ENCODE measurements around the gene PGAP1.
"Not testable (repeated sequence)": the region's sequence is repeated elsewhere in the genome, so short reads cannot be mapped to it uniquely, and the experiment has no call there.

PGAP1 gene

DNA sequence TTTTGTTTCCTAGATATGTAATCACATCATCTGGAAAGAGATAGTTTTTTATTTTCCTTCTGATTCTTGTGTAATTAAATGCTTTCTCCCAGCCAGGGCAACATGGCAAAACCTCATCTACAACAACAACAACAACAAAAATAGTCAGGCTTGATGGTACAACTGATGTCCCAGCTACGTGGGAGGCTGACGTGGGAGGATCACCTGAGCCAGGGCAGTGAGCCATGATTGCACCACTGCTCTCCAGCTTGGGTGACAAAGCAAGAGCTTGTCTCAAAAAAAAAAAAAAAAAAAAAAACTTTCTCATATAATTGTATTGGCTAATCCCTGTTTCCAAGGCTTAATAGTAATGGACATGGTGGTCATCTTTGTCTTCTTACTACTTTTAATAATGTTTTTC lies 26.4 kb upstream of the PGAP1 start:
- DNase-seq, result no peak
- in situ Hi-C loops (cut with MboI; ENCODE audit: low pct_unique_long_range_greater_than_20kb, low sequenced_read_pairs), result no loop called here

DNA sequence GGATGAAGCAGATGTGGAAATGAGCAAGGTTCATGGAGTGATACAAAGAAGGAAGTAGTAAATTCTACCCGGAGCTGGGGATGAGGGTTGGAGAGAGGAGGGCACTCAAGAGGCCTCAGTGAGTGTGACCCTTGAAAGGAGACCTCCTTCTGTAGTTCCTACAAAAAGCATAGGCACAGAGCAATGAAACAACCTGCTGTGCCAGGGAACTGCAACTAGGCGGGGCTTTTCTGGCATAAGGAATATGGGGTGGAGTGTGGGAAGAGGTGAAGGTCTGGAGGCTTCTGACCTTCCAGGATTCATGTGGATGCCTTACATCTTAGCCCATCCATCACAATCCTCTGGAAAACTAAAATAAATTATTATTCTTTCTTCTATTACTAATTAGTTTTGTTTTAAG lies 25.5 kb upstream of the PGAP1 start:
- no peak for DNase-seq
- in situ Hi-C loops (cut with MboI; ENCODE audit: low pct_unique_long_range_greater_than_20kb, low sequenced_read_pairs), result no loop called here

DNA sequence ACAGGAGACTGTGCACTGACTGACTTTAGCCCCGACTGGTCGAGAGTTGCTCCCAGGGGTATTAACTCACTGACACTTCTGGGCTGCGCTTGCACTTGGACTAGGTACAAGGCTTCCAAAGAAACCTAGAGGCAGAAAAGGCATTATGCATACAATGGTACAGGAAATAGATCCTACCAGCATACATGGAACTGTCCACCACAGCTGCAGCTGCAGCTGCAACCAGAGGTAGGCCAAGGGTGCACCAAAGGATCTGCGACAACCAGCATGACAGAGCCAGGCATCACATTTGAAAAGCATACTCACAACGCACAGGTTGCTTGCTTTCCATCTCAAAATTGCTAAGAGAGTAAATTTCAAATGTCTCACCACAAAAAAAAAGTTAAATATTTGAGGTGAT lies 22.6 kb upstream of the PGAP1 start:
- no peak for DNase-seq
- in situ Hi-C loops (cut with MboI; ENCODE audit: low pct_unique_long_range_greater_than_20kb, low sequenced_read_pairs), result no loop called here

DNA sequence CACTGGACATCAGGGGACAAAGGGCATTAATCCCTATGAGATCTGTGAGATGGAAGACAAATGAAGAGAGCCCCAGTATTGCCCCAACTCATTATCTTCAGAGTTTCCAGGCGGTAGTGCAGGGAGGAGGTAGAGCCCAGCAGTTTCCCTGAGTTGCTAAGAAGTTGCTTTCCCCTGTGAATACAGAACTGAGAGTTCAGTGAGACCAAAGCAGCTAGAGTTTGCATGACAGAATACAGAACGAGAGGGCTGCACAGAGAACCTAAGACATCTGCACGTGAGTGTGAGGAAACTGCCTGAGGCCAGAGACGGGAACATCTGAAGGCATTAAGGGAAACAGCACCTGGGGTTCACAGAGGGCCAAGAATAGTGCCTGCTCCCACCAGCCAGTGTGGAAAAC lies 18.1 kb upstream of the PGAP1 start:
- in situ Hi-C loops (cut with MboI; ENCODE audit: low pct_unique_long_range_greater_than_20kb, low sequenced_read_pairs), result no loop called here
- DNase-seq, result no peak

DNA sequence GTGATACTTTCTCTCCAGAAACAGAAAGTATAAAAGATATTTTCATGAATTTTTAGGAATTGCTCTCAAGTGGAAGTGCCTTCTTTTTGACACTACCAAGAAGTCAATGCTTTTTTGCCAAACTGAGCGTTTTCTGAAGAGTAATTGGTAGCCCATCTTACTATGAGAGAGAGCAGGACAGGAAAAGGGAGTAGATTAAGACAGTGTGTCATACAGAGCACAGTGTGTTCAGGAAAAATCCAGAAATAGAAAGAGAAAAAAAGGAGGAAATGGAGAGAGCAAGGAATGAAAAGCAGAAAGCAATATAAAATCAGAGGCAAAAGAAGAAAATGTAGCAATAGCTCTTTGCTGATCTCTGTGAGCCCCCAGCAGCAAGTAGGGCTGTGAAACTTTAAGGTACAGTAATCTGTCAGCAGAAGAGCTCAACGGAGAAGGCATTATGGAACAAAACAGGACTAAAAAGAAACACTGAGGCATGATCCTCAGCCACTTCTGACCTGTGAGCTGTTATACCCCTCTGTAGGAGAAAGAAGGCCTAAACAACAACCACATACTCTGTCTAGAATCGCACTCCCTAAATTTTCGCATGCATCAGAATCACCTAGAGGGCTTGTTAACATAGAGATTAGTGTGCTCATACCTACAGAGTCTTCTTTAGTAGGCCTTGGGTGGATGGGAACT lies 15.0 kb upstream of the PGAP1 start:
- DNase-seq, result no peak
- in situ Hi-C loops (cut with MboI; ENCODE audit: low pct_unique_long_range_greater_than_20kb, low sequenced_read_pairs), result no loop called here

DNA sequence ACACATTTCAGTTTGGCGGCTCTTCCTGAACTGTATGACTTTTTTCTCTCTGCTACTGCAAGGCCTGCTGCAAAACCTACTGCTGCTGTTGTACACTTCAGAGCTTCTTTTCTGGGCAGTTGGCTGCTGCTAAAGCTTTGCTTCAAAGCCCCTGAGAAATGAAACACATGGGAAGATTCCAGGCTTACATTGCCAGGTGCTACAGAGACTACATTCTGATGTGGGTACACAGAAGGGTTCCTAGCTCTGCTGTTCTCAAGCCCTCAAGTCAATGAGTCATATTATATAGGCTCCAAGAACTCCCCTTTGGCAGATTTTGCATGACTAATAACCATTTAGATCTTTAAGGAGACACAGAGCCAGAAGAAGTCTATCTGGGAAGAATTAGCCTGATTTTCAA lies 12.9 kb upstream of the PGAP1 start:
- no peak for DNase-seq
- in situ Hi-C loops (cut with MboI; ENCODE audit: low pct_unique_long_range_greater_than_20kb, low sequenced_read_pairs), result no loop called here

DNA sequence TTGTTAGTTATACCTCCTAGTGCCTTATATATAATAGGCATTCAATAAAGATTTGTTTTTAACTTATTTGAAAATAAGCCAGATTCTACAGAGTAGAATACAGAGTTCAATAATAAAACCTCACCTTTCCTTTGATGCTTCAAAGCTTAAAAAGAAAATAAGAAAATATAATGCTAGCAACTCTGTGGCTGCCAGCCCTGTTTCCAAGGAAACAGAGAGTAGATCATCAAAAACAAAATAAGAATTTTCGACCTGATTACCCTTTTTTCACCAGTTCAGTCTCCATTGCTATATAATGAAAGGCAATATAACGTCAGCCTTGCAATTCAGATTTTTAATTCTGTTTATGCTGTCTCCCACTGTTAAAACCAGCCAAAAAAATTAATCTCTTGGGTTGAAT lies 8.9 kb upstream of the PGAP1 start:
- in situ Hi-C loops (cut with MboI; ENCODE audit: low pct_unique_long_range_greater_than_20kb, low sequenced_read_pairs), result no loop called here
- no peak for DNase-seq

DNA sequence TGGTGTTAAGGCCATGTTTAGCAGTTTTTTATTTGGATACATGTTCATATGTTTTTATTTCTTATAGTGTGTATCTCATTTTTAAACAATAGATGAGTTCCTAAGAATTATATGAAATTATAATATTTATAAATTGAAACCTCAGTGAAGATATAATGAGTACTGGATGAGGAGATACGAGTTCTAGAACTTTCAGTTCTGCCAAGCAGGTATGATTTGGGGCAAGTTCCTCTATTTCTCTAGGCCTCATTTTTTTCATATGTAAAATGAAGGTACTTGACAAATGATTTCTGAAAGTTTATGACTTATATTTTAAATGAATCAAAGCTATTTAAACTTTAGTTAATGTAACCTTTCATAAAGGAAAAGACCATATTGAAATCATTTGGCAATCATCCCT lies 8.2 kb upstream of the PGAP1 start:
- in situ Hi-C loops (cut with MboI; ENCODE audit: low pct_unique_long_range_greater_than_20kb, low sequenced_read_pairs), result no loop called here
- DNase-seq, result no peak

DNA sequence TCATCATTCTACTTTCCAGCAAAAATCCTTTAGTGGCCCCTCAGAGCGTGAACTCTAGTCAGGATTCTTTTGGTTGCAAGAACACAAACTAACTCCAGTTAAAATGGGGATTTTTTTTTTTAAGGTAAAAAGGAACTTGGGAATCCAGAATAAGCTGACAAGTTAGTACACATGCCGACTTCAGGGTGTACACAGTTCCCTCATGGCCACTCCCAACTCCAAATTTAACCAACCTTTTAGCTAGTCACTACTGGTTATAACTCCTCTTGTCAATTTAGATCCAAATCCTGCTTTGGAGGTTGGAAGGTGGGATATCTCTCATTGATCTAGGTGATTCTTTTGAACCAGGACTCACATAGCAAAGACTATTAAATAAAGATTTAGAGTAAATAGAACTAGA lies 5.0 kb upstream of the PGAP1 start:
- in situ Hi-C loops (cut with MboI; ENCODE audit: low pct_unique_long_range_greater_than_20kb, low sequenced_read_pairs), result no loop called here
- no peak for DNase-seq

DNA sequence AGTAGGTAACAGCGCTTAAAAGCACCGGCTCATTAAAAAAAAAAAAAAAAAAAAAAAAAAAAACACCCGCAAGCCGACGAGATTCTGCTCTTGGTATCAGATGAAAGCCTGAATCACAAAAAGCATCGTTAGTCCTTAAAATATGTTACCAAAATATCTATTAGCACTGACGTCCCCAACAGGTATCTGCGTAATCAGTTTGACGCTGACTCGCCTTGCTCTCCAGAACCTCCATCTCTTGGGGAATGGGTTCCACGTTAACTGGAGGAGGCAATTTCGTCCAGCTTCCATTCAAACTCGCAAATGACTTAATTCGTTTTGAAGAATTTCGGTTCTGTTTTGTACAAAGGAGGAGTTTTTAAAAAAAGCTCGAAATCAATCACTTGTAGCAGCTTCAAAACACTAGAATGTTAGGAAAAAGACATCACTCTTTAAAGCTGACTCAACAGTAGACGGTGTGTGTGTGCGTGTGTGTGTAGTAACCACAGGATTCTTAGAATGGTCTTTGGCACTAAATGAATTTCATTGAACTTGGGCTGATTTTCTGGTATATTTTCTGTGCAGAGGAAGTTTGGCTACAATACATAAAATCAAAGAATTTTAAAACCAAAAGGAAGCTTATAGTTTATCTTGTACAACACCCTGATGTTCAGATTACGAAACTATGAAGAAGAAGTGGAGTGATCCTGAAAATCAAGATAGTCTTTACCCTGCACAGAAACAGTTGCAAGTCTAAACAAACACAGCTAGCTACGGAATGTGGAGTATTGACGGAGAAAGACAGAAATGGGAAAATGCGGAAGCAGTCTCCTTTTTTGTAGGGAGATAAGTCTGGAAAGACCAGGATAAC lies 1.1 kb upstream of the PGAP1 start:
- DNase-seq, result peak; percentile 55
- in situ Hi-C loops (cut with MboI; ENCODE audit: low pct_unique_long_range_greater_than_20kb, low sequenced_read_pairs), result no loop called here

DNA sequence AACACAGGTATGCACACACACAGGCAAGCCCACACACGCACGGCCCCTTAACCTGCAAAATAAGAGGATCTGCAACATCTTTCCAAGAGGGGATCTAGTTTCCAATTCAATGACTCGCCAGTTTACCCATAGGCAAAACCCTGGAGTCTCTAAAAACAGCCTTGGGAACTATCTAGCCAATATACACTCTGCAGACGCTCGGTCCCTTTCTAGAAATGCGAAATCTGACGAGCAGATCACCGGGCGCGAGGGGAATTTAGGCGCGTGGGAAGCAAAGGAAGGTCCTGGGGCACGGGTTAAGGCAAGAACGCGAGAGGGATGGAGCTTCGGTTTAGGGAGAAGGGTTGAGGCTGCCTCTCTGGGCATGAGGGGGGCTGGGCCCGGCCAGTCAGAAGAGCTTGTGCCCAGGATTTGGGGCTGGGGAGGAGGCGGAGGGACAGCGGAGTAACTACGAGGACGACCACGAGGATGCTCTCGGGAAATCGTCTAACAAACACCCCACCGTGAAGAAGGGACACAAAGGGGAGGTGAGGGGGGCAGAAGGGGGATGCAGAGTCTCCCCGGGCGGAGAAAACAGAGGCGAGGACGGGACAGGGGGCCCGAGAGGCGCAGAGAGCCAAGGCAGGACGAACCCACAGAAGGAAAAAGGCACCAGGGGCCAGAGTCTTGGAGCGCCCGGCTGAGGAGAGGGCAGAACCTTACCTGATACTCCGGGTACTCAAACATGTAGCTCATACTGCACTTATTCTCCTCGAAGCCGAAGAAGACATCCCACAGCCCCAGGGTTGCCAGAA lies 542 bp downstream of the PGAP1 start:
- in situ Hi-C loops (cut with MboI; ENCODE audit: low pct_unique_long_range_greater_than_20kb, low sequenced_read_pairs), result no loop called here
- DNase-seq, result peak; percentile 53

DNA sequence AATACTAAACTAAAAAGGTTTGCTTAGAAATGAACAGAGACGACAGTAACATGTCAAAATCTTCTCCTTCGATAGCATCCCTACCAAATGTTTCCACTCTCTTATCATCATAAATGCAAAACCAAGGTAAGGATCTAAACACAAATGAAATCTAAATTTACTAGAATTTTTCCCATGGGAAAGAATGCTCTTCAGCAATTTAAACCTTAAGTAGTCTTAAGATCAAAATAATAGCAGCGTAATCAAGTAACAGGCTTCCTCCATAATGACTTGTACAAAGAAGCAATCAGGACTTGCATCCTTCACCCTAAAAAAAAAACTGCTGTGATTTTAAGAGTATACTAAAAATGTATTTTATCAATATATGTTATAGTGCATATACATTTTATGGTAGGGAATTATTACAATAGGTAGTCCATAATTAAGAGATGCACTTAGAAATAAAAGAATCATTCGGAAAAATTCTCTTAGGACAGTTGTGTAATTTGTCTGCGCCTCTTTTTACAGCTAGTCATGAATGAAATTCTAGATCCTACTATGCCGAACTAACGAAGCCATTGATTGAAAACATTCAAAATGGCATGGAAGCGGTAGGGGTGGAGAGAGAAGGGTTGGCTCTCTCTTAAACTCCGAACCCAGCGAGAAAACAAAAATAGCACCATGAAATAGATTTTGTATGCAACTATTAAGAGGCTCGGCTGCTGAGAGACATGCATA lies 1.3 kb downstream of the PGAP1 start:
- in situ Hi-C loops (cut with MboI; ENCODE audit: low pct_unique_long_range_greater_than_20kb, low sequenced_read_pairs), result no loop called here
- DNase-seq, result no peak

DNA sequence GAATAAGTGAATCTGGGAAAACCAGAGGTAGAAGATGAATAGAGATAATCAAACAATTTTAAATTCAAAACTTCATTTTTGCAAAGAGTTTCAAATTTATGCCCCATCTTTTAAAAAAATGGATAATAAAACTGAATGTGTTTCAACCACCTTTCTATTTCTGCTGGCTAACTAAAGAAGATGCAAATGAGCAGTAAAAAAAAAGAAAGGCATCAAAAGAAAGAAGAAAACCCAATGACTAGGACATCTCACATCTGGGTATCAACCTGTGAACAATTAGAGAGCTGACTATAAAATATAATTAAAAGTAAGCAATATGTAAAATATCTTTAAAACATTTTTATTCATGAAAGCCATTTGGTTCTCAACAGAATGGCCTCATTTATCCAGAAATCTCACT lies 2.5 kb downstream of the PGAP1 start:
- DNase-seq, result no peak
- in situ Hi-C loops (cut with MboI; ENCODE audit: low pct_unique_long_range_greater_than_20kb, low sequenced_read_pairs), result no loop called here

DNA sequence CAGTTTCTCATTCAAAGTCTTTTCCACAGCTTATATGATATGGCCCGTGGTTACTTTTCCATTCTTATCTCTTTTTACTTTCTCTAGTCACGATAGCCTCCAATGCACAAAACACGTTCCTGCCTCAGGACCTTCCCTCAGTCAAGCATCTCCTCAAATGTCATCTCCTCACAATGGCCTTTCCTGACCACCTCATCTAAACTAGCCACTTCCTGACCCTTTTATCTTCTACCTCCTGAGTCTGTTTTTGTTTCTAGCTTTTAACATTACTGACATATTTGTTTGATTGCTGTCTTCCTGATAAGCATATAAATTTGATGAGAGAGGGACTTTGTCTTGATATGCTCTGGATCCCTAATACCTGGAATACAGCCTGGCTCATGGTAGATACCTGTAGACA lies 7.6 kb downstream of the PGAP1 start:
- DNase-seq, result no peak
- in situ Hi-C loops (cut with MboI; ENCODE audit: low pct_unique_long_range_greater_than_20kb, low sequenced_read_pairs), result no loop called here

DNA sequence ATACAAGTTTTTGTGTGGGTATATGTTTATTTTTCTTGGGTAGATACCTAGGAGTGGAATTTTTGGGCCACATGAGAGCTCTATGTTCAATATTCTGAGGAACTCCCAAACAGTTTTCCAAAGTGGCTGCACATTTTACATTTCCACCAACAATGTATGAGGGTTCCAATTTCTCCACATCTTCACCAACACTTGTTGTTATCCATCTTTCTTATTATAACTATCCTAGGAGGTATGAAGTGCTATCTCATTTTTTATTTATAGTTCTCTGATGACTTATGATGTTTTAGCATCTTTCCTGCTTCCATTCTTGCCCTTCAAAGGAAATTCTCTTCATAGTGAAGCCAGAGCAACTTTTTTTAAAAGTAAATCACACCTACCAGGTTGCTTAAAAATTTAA lies 8.7 kb downstream of the PGAP1 start:
- in situ Hi-C loops (cut with MboI; ENCODE audit: low pct_unique_long_range_greater_than_20kb, low sequenced_read_pairs), result no loop called here
- DNase-seq, result no peak

DNA sequence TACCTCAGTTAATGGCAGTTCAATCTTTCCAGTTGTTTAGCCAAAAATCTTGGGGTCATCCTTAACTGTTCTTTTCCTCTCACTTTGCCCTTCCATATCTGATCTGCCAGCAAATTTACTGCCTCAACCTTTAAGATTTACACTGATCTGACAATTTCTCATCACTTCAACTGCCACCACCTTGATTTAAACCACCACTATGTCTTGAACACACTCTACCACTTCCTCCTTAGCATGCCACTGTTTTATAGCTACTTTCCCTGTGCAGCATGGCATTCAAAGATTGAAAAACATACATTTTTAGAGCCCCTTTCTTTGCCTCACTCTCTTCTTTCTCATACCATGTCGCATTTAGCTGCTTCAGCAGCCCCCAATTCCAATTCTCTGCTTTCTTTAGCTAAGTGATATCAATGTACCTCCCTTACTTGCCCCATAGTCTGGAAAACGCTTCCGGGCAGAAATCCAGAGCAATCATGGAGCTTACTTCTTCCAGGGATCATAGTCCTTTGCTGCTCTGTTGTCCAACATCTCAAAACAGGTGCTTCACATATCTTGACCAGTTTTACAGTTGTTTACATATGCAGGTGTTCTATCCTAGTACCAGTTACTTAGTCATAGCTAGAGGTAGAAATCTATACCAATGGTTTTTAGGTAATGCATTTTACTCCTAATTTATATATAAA lies 10.9 kb downstream of the PGAP1 start:
- in situ Hi-C loops (cut with MboI; ENCODE audit: low pct_unique_long_range_greater_than_20kb, low sequenced_read_pairs), result no loop called here
- DNase-seq, result peak; percentile 16

DNA sequence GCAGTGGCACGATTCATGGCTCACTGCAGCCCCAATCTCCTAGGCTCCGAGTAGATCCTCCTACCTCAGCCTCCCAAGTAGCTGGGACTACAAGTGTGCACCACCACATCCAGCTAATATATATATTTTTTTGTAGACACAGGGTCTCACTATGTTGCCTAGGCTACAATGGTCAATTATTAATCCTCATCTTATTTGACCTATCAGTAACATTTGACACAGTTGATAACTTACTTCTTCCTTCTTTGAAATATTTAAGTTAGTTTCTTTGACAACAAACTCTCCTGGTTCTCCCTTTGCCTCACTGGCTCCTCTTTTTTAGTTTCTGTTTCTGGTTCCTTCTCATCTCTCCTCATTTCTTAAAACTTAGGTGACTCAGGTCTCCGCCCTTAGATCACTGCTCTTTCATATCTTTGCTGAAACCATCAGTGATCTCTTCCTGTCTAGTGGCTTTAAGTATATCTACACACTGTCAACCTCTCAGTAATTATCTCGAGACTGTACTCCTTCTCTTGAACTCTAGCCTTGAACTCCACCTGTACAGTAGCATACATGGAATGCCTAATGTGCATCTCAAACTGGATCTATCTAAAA lies 11.5 kb downstream of the PGAP1 start:
- no peak for DNase-seq
- in situ Hi-C loops (cut with MboI; ENCODE audit: low pct_unique_long_range_greater_than_20kb, low sequenced_read_pairs), result no loop called here

DNA sequence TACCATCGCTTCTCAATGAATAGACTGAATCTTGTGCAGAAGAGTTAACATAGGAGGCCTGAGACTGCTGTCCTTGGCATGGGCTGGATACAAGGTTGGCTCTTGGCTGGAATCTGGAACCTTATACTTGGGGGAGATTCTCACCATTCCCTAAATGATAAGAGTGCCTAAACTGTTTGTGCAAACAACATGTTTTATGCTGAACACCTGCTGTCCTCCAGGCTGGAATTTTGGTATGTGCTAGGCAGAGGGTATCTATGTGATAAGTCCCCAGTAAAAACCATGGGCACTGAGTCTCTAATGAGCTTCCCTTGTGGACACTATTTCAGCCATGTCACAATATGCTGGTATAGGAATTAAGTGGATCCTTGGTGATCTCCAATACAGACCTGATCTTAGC lies 12.8 kb downstream of the PGAP1 start:
- in situ Hi-C loops (cut with MboI; ENCODE audit: low pct_unique_long_range_greater_than_20kb, low sequenced_read_pairs), result no loop called here
- no peak for DNase-seq

DNA sequence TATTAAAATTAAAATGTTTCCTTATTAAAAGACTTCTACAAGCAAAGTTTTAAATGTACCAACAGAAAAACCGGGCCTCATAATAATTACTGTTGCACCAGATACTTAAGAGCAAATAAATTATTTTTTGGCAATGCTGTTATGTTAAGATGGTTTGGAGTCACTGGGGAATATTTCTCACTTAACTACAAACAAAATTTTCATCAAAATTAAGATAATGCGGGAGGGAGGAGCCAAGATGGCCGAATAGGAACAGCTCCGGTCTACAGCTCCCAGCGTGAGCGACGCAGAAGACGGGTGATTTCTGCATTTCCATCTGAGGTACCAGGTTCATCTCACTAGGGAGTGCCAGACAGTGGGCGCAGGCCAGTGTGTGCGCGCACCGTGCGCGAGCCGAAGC lies 21.1 kb downstream of the PGAP1 start:
- in situ Hi-C loops (cut with MboI; ENCODE audit: low pct_unique_long_range_greater_than_20kb, low sequenced_read_pairs); DNase-seq: not testable (repeated sequence)
